Femur (tissue), 1 donor: ENCODE data around the gene MYLK3.
"Not testable (repeated sequence)": the region's sequence is repeated elsewhere in the genome, so short reads cannot be mapped to it uniquely, and the experiment has no call there.

Experiments used
- DNase-seq: peaks from one replicate; pipeline ENCODE4 v3.0.0-alpha.2; 2017

Gene MYLK3

DNA sequence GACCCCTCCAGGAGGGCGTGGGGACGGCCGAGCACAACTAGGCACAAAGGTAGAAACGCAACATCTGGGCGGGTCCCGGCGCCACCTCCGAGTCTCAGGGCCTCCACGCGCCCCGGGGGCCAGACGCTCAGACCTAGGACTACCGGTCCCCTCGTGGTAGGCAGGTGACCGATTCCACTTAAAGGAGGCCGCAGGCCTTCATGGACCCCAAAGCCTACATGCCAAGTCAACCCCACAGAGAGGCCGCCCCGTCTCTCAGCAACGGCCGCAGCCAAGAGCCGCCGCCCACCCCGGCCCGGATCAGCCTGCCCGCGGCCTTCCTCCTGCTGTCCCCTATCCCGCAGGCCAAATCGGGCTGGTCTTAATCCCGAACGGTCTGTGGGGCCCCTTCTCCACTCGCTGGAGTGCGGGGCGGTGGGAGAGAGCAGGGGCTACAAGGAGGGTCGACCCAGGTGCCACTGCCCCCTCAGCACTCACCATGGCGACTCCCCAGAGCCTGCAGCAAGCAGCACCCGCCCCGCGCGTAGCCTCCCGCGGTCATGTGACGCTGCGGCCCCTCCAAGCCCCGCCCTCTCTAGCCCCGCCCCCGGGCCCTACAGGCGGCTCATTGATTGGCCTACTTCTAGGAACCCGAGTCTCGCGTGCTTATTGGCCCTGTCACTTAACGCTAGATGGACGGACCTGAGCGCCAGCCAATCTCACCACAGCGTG is 59.3 kb downstream of the MYLK3 start, which contains the start of gene VPS35:
TSS of gene VPS35 (minus strand) at position 525 of the 711 bp plus-strand sequence. CDS start at position 480, 45 bp downstream.
- DNase-seq: peak; percentile 100

DNA sequence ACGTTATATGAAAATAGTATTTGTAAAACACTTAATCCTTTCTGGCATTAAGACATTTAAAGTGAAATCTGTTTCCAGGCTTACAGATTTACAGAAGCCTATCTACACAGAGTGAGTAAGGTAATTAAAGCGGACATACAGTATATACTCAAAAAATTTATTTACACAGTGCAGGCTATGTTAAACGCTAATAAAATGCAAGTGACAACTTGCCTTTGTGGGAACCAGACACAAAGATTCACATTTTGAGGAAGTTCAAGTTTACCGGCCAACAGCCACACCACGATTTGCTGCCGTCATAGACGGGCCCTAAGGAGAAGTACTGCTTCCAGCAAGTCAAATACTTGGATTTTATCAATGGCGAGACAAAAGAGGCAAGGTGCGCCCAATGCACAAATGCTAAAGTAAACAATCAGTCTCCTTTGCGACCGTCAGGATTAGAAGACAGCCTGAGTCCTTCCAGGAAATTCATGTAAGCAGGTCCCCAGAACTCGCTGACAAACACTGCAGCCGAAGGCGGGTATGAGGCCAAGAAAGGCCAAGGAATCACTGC is 60.0 kb downstream of the MYLK3 start:
- peak; percentile 64 for DNase-seq

DNA sequence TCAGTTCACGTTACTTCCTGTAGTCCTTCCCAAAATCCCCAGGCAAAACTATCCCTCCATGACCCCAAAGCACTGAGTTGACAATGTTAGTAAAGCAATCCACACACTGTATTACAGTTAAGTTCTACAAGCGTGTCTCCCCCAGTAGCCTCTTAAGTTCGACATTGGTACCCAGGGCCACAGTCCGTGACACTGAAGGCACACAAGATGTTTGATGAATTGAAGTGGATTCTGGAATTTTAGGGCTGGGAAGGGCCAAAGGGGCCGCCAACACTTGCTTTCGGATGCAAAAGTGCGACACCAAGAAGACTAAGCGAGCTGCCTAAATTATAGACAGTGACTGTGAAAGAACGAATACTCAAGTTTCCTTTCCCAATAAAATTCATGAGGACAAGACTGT is 60.7 kb downstream of the MYLK3 start:
- DNase-seq: no peak

DNA sequence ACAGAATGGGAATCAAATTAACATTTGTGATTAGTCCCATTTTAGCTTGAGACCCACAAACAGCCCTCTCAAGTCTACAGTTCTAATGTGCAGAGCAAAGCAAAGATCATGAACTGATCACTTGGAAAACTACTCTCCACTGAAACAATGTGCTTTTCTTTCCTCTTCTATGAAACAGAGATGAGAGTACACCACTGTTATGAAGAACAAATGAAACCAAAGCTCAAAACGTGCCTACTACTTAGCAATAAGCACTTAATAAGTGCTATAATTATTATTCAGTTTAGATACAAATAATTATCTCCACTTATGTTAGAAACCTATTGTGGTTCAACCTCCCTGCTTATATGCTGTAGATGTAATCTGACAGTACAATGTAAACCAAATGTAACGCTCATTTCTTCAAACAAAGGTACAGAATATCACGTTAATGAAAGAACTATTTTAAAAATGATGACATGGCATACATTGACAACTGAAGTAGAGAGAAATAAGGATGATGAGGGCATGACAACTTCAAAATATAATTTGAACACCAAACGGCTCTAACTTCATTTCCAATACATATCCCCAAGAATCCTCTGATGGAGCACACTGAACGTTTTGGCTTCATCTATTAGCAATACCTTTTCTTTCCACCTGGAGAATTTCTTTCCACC is 61.2 kb downstream of the MYLK3 start:
- DNase-seq: no peak

DNA sequence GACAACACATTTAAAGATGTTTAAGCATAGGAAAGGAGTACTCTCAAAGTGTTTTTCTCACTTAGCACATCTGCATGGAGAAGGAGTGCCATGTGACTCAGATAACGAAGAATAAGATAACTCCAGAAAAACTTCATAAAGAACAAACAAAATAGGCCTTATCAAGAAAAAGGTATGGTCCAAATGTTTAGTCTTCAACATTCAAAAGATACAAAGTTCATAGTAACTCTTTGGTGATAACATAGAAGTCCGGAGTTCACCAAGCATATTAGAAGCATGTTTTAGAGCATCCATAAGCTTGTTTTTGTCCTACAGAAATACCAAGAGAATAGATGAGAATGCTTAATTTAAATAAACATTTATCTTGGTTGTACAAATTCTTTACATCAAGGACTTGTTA is 66.3 kb downstream of the MYLK3 start:
- DNase-seq: not testable (repeated sequence)

DNA sequence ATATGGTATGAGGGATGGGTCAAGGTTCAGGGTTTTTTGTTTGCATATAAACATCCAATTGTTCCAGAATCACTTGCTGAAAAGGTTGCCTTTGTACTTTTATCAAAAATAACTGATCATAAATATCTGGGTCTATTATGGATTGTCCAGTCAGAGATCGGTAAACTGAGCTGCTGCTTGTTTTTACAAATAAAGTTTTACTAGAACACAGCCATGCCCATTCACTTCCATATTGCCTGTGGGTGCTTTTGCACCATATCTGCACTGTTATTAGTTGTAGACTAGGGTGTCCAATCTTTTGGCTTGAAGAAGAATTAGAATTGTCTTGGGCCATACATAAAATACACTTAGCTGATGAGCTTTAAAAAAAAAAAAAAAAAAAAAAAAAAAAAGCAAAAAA is 70.2 kb downstream of the MYLK3 start:
- DNase-seq: not testable (repeated sequence)

DNA sequence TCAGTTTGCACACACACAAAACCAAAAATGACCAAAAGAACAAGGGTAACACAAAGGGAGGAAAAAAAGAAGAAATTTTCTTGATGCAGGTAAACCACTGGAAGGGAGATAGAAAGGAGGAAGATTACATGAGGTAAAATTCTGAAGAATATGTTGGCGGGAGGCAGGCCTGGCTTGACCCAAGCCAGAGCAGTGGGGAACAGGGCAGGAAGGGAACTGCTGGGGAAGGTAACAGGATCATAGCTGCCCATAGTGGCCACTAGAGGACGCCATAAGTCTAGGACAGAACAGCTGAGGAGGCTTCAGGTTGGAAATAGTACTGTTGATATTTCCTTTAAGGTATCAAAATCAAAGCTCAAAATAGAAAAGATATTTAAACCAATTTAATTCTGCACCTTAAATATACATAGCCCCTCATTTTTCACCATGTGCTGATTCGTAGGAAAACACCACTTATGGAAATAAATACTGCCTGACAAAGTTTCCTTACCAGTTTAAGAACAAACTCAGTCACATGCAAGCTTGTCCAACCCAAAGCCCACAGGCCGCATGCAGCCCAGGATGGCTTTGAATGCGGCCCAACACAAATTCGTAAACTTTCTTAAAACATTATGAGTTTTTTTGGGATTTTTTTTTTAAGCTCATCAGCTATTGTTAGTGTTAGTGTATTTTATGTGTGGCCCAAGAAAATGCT is 74.7 kb downstream of the MYLK3 start:
- no peak for DNase-seq

DNA sequence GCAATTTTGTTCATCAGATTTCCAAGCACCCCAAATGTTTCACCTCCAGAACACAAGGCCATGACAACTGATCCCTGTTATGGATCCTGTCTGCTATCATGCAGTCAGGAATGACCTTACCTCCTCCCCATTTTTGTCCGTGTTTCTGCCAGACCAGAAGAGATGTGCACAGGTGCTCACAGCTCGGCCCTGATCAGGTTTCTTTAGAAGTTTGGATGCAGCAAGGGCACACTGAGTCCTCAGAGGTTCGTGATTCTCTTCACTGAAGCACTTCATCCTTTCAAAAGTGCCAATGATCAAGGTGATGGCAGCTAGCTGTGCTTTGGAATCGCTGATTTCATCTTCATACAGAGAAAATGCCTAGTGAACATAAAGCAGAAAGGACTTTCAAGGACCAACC is 86.0 kb downstream of the MYLK3 start:
- no peak for DNase-seq

DNA sequence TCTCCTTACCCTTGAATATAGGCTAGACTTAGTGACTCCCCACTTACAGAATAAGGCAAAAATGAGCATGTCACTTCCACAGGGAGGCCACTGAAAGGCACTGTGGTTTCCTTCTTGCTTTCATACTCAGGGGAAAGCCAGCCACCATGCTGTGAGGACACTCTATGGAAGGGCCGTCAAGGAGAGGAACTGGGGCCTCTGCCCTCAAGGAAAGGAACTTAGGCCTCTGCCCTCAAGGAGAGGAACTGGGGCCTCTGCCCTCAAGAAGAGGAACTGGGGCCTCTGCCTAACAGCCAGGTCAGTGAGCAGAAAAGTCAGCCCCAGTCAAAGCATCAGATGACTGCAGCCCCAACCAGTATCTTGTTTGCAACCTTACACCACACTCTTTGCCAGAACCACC is 89.2 kb downstream of the MYLK3 start:
- DNase-seq: peak; percentile 62
